Measurements from ENCODE around the gene PEAK3. TPM values are rescaled to one million over a fixed set of nuclear protein-coding genes. Genes with fewer than 3 reads are reported as not detected.

Gene PEAK3
- total and polyA plus RNA-seq, 10 of the 15 experiments (the other 5 are each of a cell fraction or from before 2014, with no cell fraction given) = 0.03 to 0.10 (median 0.05) TPM; not detected in 7

DNA sequence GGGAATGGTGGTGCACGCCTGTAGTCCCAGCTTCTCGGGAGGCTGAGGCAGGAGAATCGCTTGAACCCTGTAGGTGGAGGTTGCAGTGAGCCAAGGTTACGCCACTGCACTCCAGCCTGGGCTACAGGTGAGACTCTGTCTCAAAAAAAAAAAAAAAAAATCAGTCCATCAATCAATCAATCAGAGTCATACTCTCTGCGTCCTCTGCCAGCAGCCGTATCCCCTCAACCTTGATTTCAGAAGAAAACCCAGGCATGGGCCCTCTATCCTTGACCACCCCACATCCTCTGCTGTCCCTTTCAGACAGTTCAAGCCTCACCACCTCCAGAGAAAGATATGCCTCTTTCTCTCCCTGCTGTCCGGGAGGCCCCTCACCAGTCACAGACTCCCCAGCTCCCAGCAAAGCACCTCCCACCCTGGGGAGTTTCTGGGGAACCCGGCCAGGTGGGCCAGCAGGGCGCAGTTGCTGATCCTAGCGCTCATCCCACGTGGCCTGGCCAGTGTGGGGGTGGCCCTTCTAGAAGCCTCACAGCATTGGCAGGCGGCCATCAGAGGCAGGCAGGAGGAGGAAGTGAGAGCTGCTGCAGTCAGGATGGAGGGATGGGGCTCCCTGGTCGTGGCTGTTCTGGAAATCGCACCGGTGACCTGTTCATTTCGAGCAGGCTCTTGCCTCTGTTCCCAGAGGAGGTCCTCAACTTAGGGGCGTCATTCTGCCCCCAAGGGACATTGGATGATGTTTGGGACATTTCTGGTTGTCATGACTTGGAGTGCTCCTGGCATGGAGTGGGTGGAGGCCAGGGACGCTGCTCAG lies 15.6 kb downstream of the PEAK3 start (continued):
- TF ChIP-seq MYC (IDR thresholded peaks at IDR 0.05; ENCODE audit: insufficient read depth, insufficient read length, insufficient replicate concordance, low read length, severe bottlenecking) (peak; percentile 36), NR2F1 (conservative IDR thresholded peaks at IDR 0.05) (no peak), KAT2A (conservative IDR thresholded peaks at IDR 0.05; ENCODE audit: control insufficient read depth, low read depth, low read length) (no peak), SREBF2 (IDR thresholded peaks at IDR 0.05; ENCODE audit: low read length) (no peak), ATF7 (IDR thresholded peaks at IDR 0.05; ENCODE audit: low read depth) (0 out of 2 replicates have a peak, but pooled peaks have one; percentile 14), MXI1 (IDR thresholded peaks at IDR 0.05; ENCODE audit: low read depth, low read length) (peak; percentile 78), DPF2 (IDR thresholded peaks at IDR 0.05) (peak; percentile 94), MEF2B (IDR thresholded peaks at IDR 0.05; ENCODE audit: partially characterized antibody, poor library complexity, severe bottlenecking) (no peak), TCF3 (IDR thresholded peaks at IDR 0.05; ENCODE audit: borderline replicate concordance, insufficient read depth, low read depth, low read length) (peak; percentile 50), SUPT20H (IDR thresholded peaks at IDR 0.05; ENCODE audit: borderline replicate concordance, control insufficient read depth, low read depth, low read length) (no peak), IKZF2 (IDR thresholded peaks at IDR 0.05) (peak; percentile 92 to 95), SPI1 (IDR thresholded peaks at IDR 0.05; ENCODE audit: borderline replicate concordance, insufficient read depth, low read depth, low read length) (peak; percentile 96), BACH1 (IDR thresholded peaks at IDR 0.05; ENCODE audit: borderline replicate concordance) (peak; percentile 47; the same call in 1 of the 2 replicates), ASH2L (IDR thresholded peaks at IDR 0.05; ENCODE audit: borderline replicate concordance, low read depth) (no peak), YY1 (IDR thresholded peaks at IDR 0.05; ENCODE audit: low read depth, low read length) (peak; percentile 85), ZZZ3 (IDR thresholded peaks at IDR 0.05; ENCODE audit: control insufficient read depth, insufficient read length, low read depth) (no peak), SRF (IDR thresholded peaks at IDR 0.05; ENCODE audit: low read depth in 2 of 2, low read length in 2 of 2) (no peak)
- TF ChIP-seq, protein P1, sequence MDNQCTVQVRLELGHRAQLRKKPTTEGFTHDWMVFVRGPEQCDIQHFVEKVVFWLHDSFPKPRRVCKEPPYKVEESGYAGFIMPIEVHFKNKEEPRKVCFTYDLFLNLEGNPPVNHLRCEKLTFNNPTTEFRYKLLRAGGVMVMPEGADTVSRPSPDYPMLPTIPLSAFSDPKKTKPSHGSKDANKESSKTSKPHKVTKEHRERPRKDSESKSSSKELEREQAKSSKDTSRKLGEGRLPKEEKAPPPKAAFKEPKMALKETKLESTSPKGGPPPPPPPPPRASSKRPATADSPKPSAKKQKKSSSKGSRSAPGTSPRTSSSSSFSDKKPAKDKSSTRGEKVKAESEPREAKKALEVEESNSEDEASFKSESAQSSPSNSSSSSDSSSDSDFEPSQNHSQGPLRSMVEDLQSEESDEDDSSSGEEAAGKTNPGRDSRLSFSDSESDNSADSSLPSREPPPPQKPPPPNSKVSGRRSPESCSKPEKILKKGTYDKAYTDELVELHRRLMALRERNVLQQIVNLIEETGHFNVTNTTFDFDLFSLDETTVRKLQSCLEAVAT (IDR thresholded peaks at IDR 0.05) = 0 out of 2 replicates have a peak, but pooled peaks have one; percentile 44
- TF ChIP-seq, protein P2, sequence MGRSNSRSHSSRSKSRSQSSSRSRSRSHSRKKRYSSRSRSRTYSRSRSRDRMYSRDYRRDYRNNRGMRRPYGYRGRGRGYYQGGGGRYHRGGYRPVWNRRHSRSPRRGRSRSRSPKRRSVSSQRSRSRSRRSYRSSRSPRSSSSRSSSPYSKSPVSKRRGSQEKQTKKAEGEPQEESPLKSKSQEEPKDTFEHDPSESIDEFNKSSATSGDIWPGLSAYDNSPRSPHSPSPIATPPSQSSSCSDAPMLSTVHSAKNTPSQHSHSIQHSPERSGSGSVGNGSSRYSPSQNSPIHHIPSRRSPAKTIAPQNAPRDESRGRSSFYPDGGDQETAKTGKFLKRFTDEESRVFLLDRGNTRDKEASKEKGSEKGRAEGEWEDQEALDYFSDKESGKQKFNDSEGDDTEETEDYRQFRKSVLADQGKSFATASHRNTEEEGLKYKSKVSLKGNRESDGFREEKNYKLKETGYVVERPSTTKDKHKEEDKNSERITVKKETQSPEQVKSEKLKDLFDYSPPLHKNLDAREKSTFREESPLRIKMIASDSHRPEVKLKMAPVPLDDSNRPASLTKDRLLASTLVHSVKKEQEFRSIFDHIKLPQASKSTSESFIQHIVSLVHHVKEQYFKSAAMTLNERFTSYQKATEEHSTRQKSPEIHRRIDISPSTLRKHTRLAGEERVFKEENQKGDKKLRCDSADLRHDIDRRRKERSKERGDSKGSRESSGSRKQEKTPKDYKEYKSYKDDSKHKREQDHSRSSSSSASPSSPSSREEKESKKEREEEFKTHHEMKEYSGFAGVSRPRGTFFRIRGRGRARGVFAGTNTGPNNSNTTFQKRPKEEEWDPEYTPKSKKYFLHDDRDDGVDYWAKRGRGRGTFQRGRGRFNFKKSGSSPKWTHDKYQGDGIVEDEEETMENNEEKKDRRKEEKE (IDR thresholded peaks at IDR 0.05) = no peak
- TF ChIP-seq, protein P3, sequence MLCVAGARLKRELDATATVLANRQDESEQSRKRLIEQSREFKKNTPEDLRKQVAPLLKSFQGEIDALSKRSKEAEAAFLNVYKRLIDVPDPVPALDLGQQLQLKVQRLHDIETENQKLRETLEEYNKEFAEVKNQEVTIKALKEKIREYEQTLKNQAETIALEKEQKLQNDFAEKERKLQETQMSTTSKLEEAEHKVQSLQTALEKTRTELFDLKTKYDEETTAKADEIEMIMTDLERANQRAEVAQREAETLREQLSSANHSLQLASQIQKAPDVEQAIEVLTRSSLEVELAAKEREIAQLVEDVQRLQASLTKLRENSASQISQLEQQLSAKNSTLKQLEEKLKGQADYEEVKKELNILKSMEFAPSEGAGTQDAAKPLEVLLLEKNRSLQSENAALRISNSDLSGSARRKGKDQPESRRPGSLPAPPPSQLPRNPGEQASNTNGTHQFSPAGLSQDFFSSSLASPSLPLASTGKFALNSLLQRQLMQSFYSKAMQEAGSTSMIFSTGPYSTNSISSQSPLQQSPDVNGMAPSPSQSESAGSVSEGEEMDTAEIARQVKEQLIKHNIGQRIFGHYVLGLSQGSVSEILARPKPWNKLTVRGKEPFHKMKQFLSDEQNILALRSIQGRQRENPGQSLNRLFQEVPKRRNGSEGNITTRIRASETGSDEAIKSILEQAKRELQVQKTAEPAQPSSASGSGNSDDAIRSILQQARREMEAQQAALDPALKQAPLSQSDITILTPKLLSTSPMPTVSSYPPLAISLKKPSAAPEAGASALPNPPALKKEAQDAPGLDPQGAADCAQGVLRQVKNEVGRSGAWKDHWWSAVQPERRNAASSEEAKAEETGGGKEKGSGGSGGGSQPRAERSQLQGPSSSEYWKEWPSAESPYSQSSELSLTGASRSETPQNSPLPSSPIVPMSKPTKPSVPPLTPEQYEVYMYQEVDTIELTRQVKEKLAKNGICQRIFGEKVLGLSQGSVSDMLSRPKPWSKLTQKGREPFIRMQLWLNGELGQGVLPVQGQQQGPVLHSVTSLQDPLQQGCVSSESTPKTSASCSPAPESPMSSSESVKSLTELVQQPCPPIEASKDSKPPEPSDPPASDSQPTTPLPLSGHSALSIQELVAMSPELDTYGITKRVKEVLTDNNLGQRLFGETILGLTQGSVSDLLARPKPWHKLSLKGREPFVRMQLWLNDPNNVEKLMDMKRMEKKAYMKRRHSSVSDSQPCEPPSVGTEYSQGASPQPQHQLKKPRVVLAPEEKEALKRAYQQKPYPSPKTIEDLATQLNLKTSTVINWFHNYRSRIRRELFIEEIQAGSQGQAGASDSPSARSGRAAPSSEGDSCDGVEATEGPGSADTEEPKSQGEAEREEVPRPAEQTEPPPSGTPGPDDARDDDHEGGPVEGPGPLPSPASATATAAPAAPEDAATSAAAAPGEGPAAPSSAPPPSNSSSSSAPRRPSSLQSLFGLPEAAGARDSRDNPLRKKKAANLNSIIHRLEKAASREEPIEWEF (IDR thresholded peaks at IDR 0.05; ENCODE audit: insufficient replicate concordance, low read depth, low read length) = no peak
